ENCODE measurements around the gene LRRN4. TPM values are rescaled to one million over a fixed set of nuclear protein-coding genes. Genes with fewer than 3 reads are reported as not detected.

LRRN4 gene
- total RNA-seq, 1 donor from 2014 or later = not detected

- Mint-ChIP-seq H3K27me3 (ENCODE audit: low read depth) (no peaks in the 10 kb centered on the region), H3K4me1 (peaks cover 15% of the 10 kb centered on the region), H3K4me3 (no peak overlapping the region), H3K36me3 (ENCODE audit: low read depth) (peaks cover 3% of the 10 kb centered on the region), H3K9me3 (no peaks in the 10 kb centered on the region), H3K27ac (ENCODE audit: unreplicated experiment) (no peak overlapping the region)
- TF ChIP-seq CTCF (conservative IDR thresholded peaks at IDR 0.05) = no peak
- DNase-seq (ENCODE audit: low read depth, low spot score) = no peak
These were observed 53.0 kb downstream of the LRRN4 start for GRCh38 chr20:6000871-6001270.

- Mint-ChIP-seq H3K9me3 (no peaks in the 10 kb centered on the region), H3K4me1 (peaks cover 7% of the 10 kb centered on the region), H3K4me3 (no peak overlapping the region), H3K36me3 (ENCODE audit: low read depth) (peaks cover 3% of the 10 kb centered on the region), H3K27ac (ENCODE audit: unreplicated experiment) (no peak overlapping the region), H3K27me3 (ENCODE audit: low read depth) (no peaks in the 10 kb centered on the region)
- no peak for TF ChIP-seq CTCF (conservative IDR thresholded peaks at IDR 0.05)
- no peak for DNase-seq (ENCODE audit: low read depth, low spot score)
These were observed 54.1 kb downstream of the LRRN4 start for GRCh38 chr20:5999783-6000182.

- H3K36me3 Mint-ChIP-seq (ENCODE audit: low read depth) = peaks cover 3% of the 10 kb centered on the region
- TF ChIP-seq CTCF (conservative IDR thresholded peaks at IDR 0.05) = no peak
- no peaks in the 10 kb centered on the region for H3K27me3 Mint-ChIP-seq (ENCODE audit: low read depth)
- no peaks in the 10 kb centered on the region for H3K4me1 Mint-ChIP-seq
- H3K4me3 Mint-ChIP-seq = no peak overlapping the region
- no peak overlapping the region for H3K27ac Mint-ChIP-seq (ENCODE audit: unreplicated experiment)
- DNase-seq (ENCODE audit: low read depth, low spot score) = no peak
- no peaks in the 10 kb centered on the region for H3K9me3 Mint-ChIP-seq
These were observed 57.1 kb downstream of the LRRN4 start for GRCh38 chr20:5996765-5997164.

GRCh38 chr20:5991623-5992441 lies 62.0 kb downstream of the LRRN4 start:
- H3K4me3 Mint-ChIP-seq = no peak overlapping the region
- H3K9me3 Mint-ChIP-seq = no peaks in the 10 kb centered on the region
- TF ChIP-seq CTCF (conservative IDR thresholded peaks at IDR 0.05) = no peak
- no peaks in the 10 kb centered on the region for H3K4me1 Mint-ChIP-seq
- no peak overlapping the region for H3K27ac Mint-ChIP-seq (ENCODE audit: unreplicated experiment)
- H3K36me3 Mint-ChIP-seq (ENCODE audit: low read depth) = peaks cover 2% of the 10 kb centered on the region
- H3K27me3 Mint-ChIP-seq (ENCODE audit: low read depth) = no peaks in the 10 kb centered on the region
- no peak for DNase-seq (ENCODE audit: low read depth, low spot score)

- no peak overlapping the region for H3K27ac Mint-ChIP-seq (ENCODE audit: unreplicated experiment)
These were observed 62.9 kb downstream of the LRRN4 start for GRCh38 chr20:5990946-5991345.

More at GRCh38 chr20:5990946-5991345, 62.9 kb downstream of the LRRN4 start:
- H3K4me3 Mint-ChIP-seq = no peak overlapping the region
- no peak for DNase-seq (ENCODE audit: low read depth, low spot score)
- H3K36me3 Mint-ChIP-seq (ENCODE audit: low read depth) = peaks cover 2% of the 10 kb centered on the region
- no peaks in the 10 kb centered on the region for H3K9me3 Mint-ChIP-seq
- H3K4me1 Mint-ChIP-seq = no peaks in the 10 kb centered on the region
- no peaks in the 10 kb centered on the region for H3K27me3 Mint-ChIP-seq (ENCODE audit: low read depth)
- TF ChIP-seq CTCF (conservative IDR thresholded peaks at IDR 0.05) = no peak

Other genes with a start within 250 kb of the LRRN4 start
- gene CHGB, start 142.6 kb downstream of the LRRN4 start, total RNA-seq = 3.3 and 3.9 TPM in 2 replicates
- gene TRMT6, start 103.5 kb downstream of the LRRN4 start, total RNA-seq = 23.1 and 24.4 TPM in 2 replicates
- 36.2 and 39.8 TPM in 2 replicates for gene MCM8, start 103.4 kb downstream of the LRRN4 start, total RNA-seq
- gene CRLS1, start 47.9 kb downstream of the LRRN4 start, total RNA-seq = 37.0 and 37.7 TPM in 2 replicates
- gene FERMT1, start 69.0 kb upstream of the LRRN4 start, total RNA-seq = 0.23 TPM in 1 of 2 replicates, not detected in the other

Data from neural crest cell (in vitro differentiated cells).